ENCODE results near the gene S1PR3. TPM values are rescaled to one million over a fixed set of nuclear protein-coding genes. Genes with fewer than 3 reads are reported as not detected.

S1PR3 gene
- total RNA-seq, 1 experiment from 2014 or later: 23.3 TPM

GRCh38 chr9:88960632-88961031 lies 30.6 kb upstream of the S1PR3 start:
- TF ChIP-seq EZH2 (IDR thresholded peaks at IDR 0.05; ENCODE audit: low read depth): no peak
- no peak for TF ChIP-seq CTCF (conservative IDR thresholded peaks at IDR 0.05)
- peaks cover 10% of the 10 kb centered on the region; the same call in 1 of the 2 replicates for H3K4me1 ChIP-seq (replicated peaks; ENCODE audit: insufficient read depth)
- H3K9me2 ChIP-seq (ENCODE audit: insufficient read depth): no peaks in the 10 kb centered on the region
- no TSS peak for BruUV-seq (replicated peaks)
- H3F3A ChIP-seq (ENCODE audit: insufficient read depth, low read depth): no peaks in the 10 kb centered on the region
- no peaks in the 10 kb centered on the region for H4K20me1 ChIP-seq (ENCODE audit: insufficient read depth)
- no peaks in the 10 kb centered on the region for H3K27me3 ChIP-seq (ENCODE audit: insufficient read depth, low read depth)
- ChIA-PET CTCF (no interaction called here), POLR2A (ENCODE audit: unreplicated experiment) (no interaction called here)
- H3K36me3 ChIP-seq (ENCODE audit: low read depth): no peaks in the 10 kb centered on the region
- DNase-seq: no peak
- intact Hi-C loops (cut with micrococcal nuclease; ENCODE audit: unreplicated experiment): no loop called here
- no peak overlapping the region for H3K4me3 ChIP-seq
- no peak overlapping the region for H3K4me2 ChIP-seq
- no peak overlapping the region for H3K27ac ChIP-seq
- no peaks in the 10 kb centered on the region for H3K9me3 ChIP-seq (ENCODE audit: insufficient read depth, low read depth)
- no peak overlapping the region for H2AFZ ChIP-seq
- no peaks in the 10 kb centered on the region for H3K79me2 ChIP-seq (ENCODE audit: low read depth)

GRCh38 chr9:88965473-88965872 lies 25.8 kb upstream of the S1PR3 start:
- H3F3A ChIP-seq (ENCODE audit: insufficient read depth, low read depth): no peaks in the 10 kb centered on the region
- TF ChIP-seq EZH2 (IDR thresholded peaks at IDR 0.05; ENCODE audit: low read depth): no peak
- TF ChIP-seq CTCF (conservative IDR thresholded peaks at IDR 0.05): no peak
- H3K36me3 ChIP-seq (ENCODE audit: low read depth): no peaks in the 10 kb centered on the region
- H3K4me2 ChIP-seq: no peak overlapping the region
- peaks cover 8% of the 10 kb centered on the region; the same call in 1 of the 2 replicates for H3K4me1 ChIP-seq (replicated peaks; ENCODE audit: insufficient read depth)
- no TSS peak for BruUV-seq (replicated peaks)
- POLR2A ChIA-PET (ENCODE audit: unreplicated experiment): no interaction called here
- H3K27ac ChIP-seq: no peak overlapping the region
- H4K20me1 ChIP-seq (ENCODE audit: insufficient read depth): no peaks in the 10 kb centered on the region
- no peak overlapping the region for H2AFZ ChIP-seq
- intact Hi-C loops (cut with micrococcal nuclease; ENCODE audit: unreplicated experiment): no loop called here
- DNase-seq: no peak
- CTCF ChIA-PET: no interaction called here
- H3K4me3 ChIP-seq: no peak overlapping the region
- H3K9me3 ChIP-seq (ENCODE audit: insufficient read depth, low read depth): no peaks in the 10 kb centered on the region
- no peaks in the 10 kb centered on the region for H3K27me3 ChIP-seq (ENCODE audit: insufficient read depth, low read depth)
- H3K79me2 ChIP-seq (ENCODE audit: low read depth): no peaks in the 10 kb centered on the region
- no peaks in the 10 kb centered on the region for H3K9me2 ChIP-seq (ENCODE audit: insufficient read depth)

GRCh38 chr9:88966894-88967676 lies 24.2 kb upstream of the S1PR3 start:
- Histone ChIP-seq H3F3A (ENCODE audit: insufficient read depth, low read depth) (no peaks in the 10 kb centered on the region), H3K79me2 (ENCODE audit: low read depth) (no peaks in the 10 kb centered on the region), H3K27me3 (ENCODE audit: insufficient read depth, low read depth) (no peaks in the 10 kb centered on the region), H3K4me3 (no peak overlapping the region), H3K27ac (no peak overlapping the region), H3K9me3 (ENCODE audit: insufficient read depth, low read depth) (no peaks in the 10 kb centered on the region), H4K20me1 (ENCODE audit: insufficient read depth) (no peaks in the 10 kb centered on the region), H2AFZ (no peak overlapping the region), H3K4me2 (no peak overlapping the region), H3K36me3 (ENCODE audit: low read depth) (no peaks in the 10 kb centered on the region), H3K9me2 (ENCODE audit: insufficient read depth) (no peaks in the 10 kb centered on the region), H3K4me1 (replicated peaks; ENCODE audit: insufficient read depth) (peaks cover 8% of the 10 kb centered on the region; the same call in 1 of the 2 replicates)
- POLR2A ChIA-PET (ENCODE audit: unreplicated experiment): no interaction called here
- intact Hi-C loops (cut with micrococcal nuclease; ENCODE audit: unreplicated experiment): no loop called here
- CTCF ChIA-PET: interaction anchor here (0.6 kb wide), 1 partner anchor 78 kb away, joined by 7 read pairs; no protein-coding TSS in a partner anchor
- no TSS peak for BruUV-seq (replicated peaks)
- no peak for DNase-seq
- no peak for TF ChIP-seq CTCF (conservative IDR thresholded peaks at IDR 0.05)
- TF ChIP-seq EZH2 (IDR thresholded peaks at IDR 0.05; ENCODE audit: low read depth): no peak

Measured in PC-9 (cell line).